NCI-H2029 (cell line): Measurements from ENCODE around the gene RGS6.

ENCODE experiments used
- DNase-seq: peaks from one replicate; lab custom pipeline; 2025; lab: John Stamatoyannopoulos, UW

RGS6 gene

GRCh38 chr14:72081137-72081536 lies 148.9 kb downstream of the RGS6 start:
- DNase-seq, result no peak

- no peak for DNase-seq
Measured at GRCh38 chr14:72084935-72085334, 152.7 kb downstream of the RGS6 start.

- DNase-seq, result no peak
Measured at GRCh38 chr14:72089625-72090024, 157.4 kb downstream of the RGS6 start.

GRCh38 chr14:72094844-72095582 lies 162.8 kb downstream of the RGS6 start:
- no peak for DNase-seq

GRCh38 chr14:72097173-72097783 lies 165.0 kb downstream of the RGS6 start:
- DNase-seq, result no peak

- DNase-seq, result no peak
Measured at GRCh38 chr14:72098210-72098609, 166.0 kb downstream of the RGS6 start.

- DNase-seq, result no peak
Measured at GRCh38 chr14:72099566-72099965, 167.3 kb downstream of the RGS6 start.

- DNase-seq, result no peak
Measured at GRCh38 chr14:72104011-72104613, 171.9 kb downstream of the RGS6 start.

- no peak for DNase-seq
Measured at GRCh38 chr14:72111911-72112310, 179.7 kb downstream of the RGS6 start.

- DNase-seq, result no peak
Measured at GRCh38 chr14:72118841-72119240, 186.6 kb downstream of the RGS6 start.

GRCh38 chr14:72120315-72120714 lies 188.1 kb downstream of the RGS6 start:
- DNase-seq, result no peak

GRCh38 chr14:72123755-72124154 lies 191.5 kb downstream of the RGS6 start:
- no peak for DNase-seq

- DNase-seq, result no peak
Measured at GRCh38 chr14:72124171-72124570, 191.9 kb downstream of the RGS6 start.

- no peak for DNase-seq
Measured at GRCh38 chr14:72126091-72126490, 193.9 kb downstream of the RGS6 start.

GRCh38 chr14:72126561-72126960 lies 194.3 kb downstream of the RGS6 start:
- no peak for DNase-seq

- DNase-seq, result no peak
Measured at GRCh38 chr14:72128629-72129028, 196.4 kb downstream of the RGS6 start.

GRCh38 chr14:72129291-72129690 lies 197.1 kb downstream of the RGS6 start:
- no peak for DNase-seq

GRCh38 chr14:72141084-72141483 lies 208.9 kb downstream of the RGS6 start:
- DNase-seq, result no peak

- DNase-seq, result no peak
Measured at GRCh38 chr14:72142328-72142727, 210.1 kb downstream of the RGS6 start.

- DNase-seq, result no peak
Measured at GRCh38 chr14:72146241-72146640, 214.0 kb downstream of the RGS6 start.

- DNase-seq, result no peak
Measured at GRCh38 chr14:72154645-72155378, 222.6 kb downstream of the RGS6 start.

- DNase-seq, result no peak
Measured at GRCh38 chr14:72155379-72155993, 223.3 kb downstream of the RGS6 start.
